GM12874 (cell line): Measurements from ENCODE around the gene BMPER.

Experiments used
- CTCF ChIP-seq: IDR thresholded peaks from 2 replicates; pipeline ENCODE4 v1.5.1; 2011; ENCODE audit warnings: low read depth, mild to moderate bottlenecking, control low read depth, low read length, moderate library complexity; ENCODE audit not compliant: insufficient read depth

BMPER gene

GRCh38 chr7:34162027-34162565, 256.8 kb downstream of the BMPER start:
- TF ChIP-seq CTCF, result no peak

- no peak for TF ChIP-seq CTCF
Observed at GRCh38 chr7:34162677-34163076, 257.3 kb downstream of the BMPER start.

- no peak for TF ChIP-seq CTCF
Observed at GRCh38 chr7:34163956-34164355, 258.6 kb downstream of the BMPER start.

GRCh38 chr7:34165466-34165865, 260.1 kb downstream of the BMPER start:
- no peak for TF ChIP-seq CTCF

- TF ChIP-seq CTCF, result peak; percentile 34; the same call in 1 of the 2 replicates
Observed at GRCh38 chr7:34165927-34166550, 260.7 kb downstream of the BMPER start.

- no peak for TF ChIP-seq CTCF
Observed at GRCh38 chr7:34168013-34168412, 262.7 kb downstream of the BMPER start.

GRCh38 chr7:34175837-34176236, 270.5 kb downstream of the BMPER start:
- no peak for TF ChIP-seq CTCF

GRCh38 chr7:34177476-34177875, 272.1 kb downstream of the BMPER start:
- TF ChIP-seq CTCF, result no peak
